ENCODE data around the gene TBP.
A peak's percentile ranks its signal among the peaks of the same experiment; 100 is the strongest.

TBP gene

GRCh38 chr6:170535004-170535403, 19.2 kb upstream of the TBP start:
- no peak for DNase-seq (ENCODE audit: low spot score)

GRCh38 chr6:170536671-170537070, 17.5 kb upstream of the TBP start:
- no peak for DNase-seq (ENCODE audit: low spot score)

- DNase-seq (ENCODE audit: low spot score), result no peak
These were observed 16.8 kb upstream of the TBP start for GRCh38 chr6:170537329-170537728.

GRCh38 chr6:170542031-170542719, 12.0 kb upstream of the TBP start:
- no peak for DNase-seq (ENCODE audit: low spot score)

GRCh38 chr6:170545405-170545804, 8.8 kb upstream of the TBP start:
- DNase-seq (ENCODE audit: low spot score), result no peak

GRCh38 chr6:170552765-170553533, 1.2 kb upstream of the TBP start, which contains the start of gene PSMB1:
TSS of gene PSMB1 (minus strand) at chr6:170553307. CDS start at chr6:170553242, 65 bp downstream.
- peak; percentile 89 for DNase-seq (ENCODE audit: low spot score)

GRCh38 chr6:170553534-170554012, 596 bp upstream of the TBP start:
- DNase-seq (ENCODE audit: low spot score), result peak; percentile 18

- DNase-seq (ENCODE audit: low spot score), result no peak
These were observed 598 bp downstream of the TBP start for GRCh38 chr6:170554796-170555137.

DNA sequence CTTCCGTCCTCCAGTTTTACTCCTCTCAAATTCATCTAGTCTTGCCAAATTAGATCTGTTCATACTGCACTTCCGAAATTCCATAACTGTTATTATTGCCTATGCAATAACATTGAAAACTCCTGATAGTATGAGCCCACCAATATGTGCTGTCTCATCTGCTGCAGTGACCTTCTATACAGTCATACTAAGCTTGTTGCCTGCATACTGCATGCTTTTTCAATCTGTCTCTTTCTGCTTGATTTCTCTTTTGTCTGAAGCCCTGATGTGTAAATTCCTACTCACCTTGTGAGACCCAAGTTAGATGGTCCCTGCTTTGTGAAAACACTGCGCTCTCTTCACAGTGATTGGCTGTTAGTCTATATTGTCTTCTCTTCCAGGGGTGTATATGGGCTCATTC, 1.1 kb downstream of the TBP start:
- DNase-seq (ENCODE audit: low spot score), result no peak

- DNase-seq (ENCODE audit: low spot score), result no peak
These were observed 7.4 kb downstream of the TBP start for GRCh38 chr6:170561555-170561954.

GRCh38 chr6:170564936-170565530, 10.9 kb downstream of the TBP start:
- no peak for DNase-seq (ENCODE audit: low spot score)

DNA sequence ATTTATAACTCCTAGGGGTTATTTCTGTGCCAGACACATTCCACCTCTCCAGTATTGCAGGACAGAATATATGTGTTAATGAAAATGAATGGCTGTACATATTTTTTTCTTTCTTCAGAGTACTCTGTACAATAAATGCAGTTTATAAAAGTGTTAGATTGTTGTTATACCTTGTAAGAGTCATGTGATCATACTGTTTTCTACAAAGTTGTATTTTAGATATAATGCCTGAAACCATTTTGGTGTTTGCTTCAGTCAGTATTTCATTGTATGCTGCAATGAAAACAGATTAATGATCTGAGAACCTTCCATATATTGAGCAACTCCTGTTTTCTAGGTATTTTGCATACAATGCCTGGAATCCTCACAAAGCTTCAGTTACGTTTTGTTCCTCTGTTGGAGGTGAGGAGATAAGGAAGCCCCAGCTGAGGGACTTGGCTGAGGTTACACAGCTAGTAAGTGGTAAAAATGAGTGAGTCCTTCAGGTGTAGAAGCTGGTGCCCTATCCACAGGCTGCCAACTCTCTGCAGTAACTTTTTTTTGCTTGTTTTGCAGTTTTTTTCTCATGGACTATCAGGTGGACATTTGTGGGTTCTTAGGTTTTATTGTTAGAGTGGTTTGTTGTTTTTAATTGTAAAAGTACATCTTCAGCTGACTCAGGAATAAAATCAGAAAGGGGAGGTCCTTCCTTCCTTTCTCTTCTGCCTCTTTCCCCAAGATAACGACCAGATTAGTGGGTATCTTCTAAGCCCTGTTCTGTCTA, 18.7 kb downstream of the TBP start:
- no peak for DNase-seq (ENCODE audit: low spot score)

DNA sequence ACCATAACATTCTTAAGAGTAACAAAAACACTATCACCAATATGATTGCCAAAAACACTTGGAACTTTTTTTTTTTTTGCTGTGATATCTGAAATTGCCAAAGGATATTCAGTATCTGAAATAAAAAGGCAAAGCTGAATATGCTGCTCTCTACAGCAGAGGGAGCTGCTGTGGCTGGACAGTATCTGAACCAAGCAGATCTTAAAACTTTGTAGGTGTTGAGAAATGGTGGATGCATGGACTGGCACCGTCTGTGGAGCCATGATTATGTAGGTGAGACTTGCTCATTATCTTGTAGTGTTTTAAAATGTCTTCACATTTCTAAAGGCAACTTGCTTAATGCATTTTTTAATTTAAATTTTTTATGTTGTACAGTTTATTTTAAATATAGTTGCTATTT, 21.1 kb downstream of the TBP start:
- peak; percentile 10 for DNase-seq (ENCODE audit: low spot score)

DNA sequence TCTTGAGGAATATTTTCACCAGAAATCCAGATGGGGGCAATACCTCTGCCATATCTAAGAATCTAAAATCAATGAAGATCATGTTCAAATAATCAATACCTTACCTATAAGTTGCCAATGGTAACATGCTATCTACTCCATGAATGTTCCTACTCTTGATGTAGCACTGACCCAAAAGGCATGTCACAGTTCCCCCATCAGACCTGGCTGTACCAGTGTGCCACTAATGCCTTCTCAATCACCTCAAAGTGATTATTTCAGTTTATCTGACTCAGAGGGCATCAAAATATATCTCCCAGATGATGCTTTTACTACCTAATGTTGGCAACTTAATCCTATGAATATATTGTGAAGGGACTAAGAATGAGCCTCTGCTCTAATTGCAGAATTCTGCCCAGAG, 24.7 kb downstream of the TBP start:
- DNase-seq (ENCODE audit: low spot score), result no peak

DNA sequence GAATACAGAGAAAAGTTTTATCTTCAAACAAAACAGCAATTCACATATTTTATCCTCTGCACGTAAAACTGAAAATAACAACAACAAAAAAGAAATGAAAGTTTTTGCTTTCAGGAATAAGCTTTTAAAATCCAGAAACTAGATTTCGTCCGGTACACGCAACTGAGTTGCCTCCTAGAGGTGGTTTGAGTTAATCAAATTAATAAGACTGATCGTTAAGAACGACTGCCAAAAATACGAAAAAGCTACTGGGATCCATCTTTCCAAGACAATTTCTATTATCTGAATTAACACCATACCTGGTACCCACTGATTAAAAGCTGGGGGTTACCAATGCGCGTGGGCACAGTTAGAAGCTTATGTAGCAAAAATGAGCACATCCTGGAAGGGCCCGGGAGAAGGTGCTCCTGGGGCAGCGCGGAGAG, 29.6 kb downstream of the TBP start:
- DNase-seq (ENCODE audit: low spot score), result peak; percentile 12

GRCh38 chr6:170584181-170584953, 30.2 kb downstream of the TBP start, which contains the start of gene PDCD2:
TSS of gene PDCD2 (minus strand) at chr6:170584637. CDS start at chr6:170584581, 56 bp downstream.
- peak; percentile 96 for DNase-seq (ENCODE audit: low spot score)

- no peak for DNase-seq (ENCODE audit: low spot score)
These were observed 30.9 kb downstream of the TBP start for GRCh38 chr6:170584954-170585498.

DNA sequence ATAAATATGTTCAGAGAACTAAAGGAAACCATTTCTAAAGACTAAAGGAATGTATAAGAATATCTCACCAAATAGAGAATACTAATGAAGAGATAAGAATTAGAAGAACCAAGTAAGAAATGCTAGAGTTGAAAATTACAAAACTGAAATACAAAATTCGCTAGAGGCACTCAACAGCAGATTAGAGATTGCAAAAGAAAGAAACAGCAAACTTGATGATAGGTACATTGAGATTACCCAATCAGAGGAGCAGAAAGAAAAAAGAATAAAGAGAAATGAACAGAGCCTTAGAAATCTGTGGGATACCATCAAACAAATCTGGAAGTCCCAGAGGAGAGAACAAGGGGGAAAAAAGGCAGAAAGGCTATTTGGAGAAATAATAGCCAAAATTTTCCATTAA, 36.6 kb downstream of the TBP start:
- no peak for DNase-seq (ENCODE audit: low spot score)

DNA sequence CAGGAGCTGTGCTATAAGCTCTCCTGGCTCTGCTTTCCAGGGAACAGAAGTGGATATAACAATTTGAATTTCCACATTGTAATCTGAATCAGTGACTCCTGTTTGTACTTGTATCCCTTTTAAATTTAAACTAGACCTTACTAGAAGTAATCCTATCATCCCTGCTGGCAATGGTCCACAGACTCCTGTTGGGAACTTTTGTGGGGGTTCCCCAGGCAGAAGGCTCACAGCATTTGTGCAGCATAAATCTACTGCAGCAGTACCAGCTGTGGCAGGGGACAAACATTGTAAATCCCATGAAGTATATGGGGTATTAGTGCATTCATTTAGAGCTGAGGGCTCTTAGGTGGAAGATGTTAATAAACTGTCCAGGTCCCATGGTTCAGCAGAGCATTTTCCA, 42.3 kb downstream of the TBP start:
- no peak for DNase-seq (ENCODE audit: low spot score)

- DNase-seq (ENCODE audit: low spot score), result no peak
These were observed 43.1 kb downstream of the TBP start for GRCh38 chr6:170597278-170597677.
